IPS DF 6.9 (cell line): ENCODE measurements around the gene EFR3B.
"Not testable (repeated sequence)": the region's sequence is repeated elsewhere in the genome, so short reads cannot be mapped to it uniquely, and the experiment has no call there.

Source experiments
- DNase-seq: peaks from one replicate; pipeline ENCODE4 v3.0.0-alpha.2; 2013; ENCODE audit warnings: low read depth, low spot score
- H3K27ac ChIP-seq: one replicate; pipeline ENCODE4 v1.5.1; 2013; ENCODE audit warnings: low read length, control low read depth
- H3K27me3 ChIP-seq: 2 replicates; pipeline ENCODE4 v1.6.1; 2013; ENCODE audit warnings: mild to moderate bottlenecking, low read length; ENCODE audit not compliant: control insufficient read depth, insufficient read depth
- H3K36me3 ChIP-seq: 2 replicates; pipeline ENCODE4 v1.6.1; 2013; ENCODE audit warnings: low read length; ENCODE audit not compliant: control insufficient read depth, insufficient read depth
- H3K4me1 ChIP-seq: 2 replicates; pipeline ENCODE4 v1.6.1; 2013; ENCODE audit warnings: low read length; ENCODE audit not compliant: control insufficient read depth, insufficient read depth
- H3K4me3 ChIP-seq: 2 replicates; pipeline ENCODE4 v1.5.1; 2013; ENCODE audit warnings: mild to moderate bottlenecking, low read length
- H3K9me3 ChIP-seq: 2 replicates; pipeline ENCODE4 v1.6.1; 2013; ENCODE audit warnings: low read length, inconsistent platforms; ENCODE audit not compliant: control insufficient read depth, insufficient read depth
- WGBS: extraction: QIAGEN DNeasy Blood & Tissue Kit; methylation state at CpG from one replicate; pipeline ENCODE4 v1.1.7; 2013; ENCODE audit warnings: mixed read lengths, missing lambda C conversion rate; ENCODE audit not compliant: insufficient read length, insufficient coverage; 5-methylcytosine and 5-hydroxymethylcytosine counted together

Gene EFR3B

DNA sequence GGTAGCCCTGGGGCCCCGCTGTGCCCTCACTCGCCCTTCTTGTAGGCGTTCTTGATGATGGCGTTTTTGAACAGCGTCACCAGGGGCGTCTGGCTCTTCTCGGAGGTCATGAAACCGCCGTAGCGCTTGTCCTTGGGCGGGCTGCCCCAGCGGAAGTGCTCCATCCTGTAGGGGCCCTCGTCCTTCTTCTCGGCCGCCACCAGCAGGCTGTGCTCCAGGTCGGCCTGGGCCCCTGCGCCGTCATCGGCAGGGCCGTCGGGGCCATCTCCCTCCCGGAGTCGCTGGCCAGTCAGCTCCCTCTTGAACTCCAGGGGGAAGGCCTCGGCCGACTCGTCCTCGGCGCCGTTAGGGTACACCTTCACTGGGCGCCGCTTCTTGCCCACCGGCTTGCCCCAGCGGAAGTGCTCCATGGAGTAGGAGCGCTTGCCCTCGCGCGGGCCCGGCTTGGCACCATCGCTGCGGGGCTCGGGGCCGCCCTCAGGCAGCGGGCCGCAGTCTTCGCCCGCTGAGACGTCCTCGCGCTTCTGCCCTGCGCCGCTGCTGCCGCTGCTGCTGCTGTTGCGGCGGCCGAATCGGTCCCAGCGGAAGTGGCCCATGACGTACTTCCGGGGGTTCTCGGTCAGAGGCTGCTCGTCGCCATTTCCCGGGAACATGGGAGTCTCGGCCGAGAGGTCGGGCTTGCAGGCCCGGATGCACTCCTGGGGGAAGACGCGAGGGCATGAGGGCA, 119.3 kb downstream of the EFR3B start:
- WGBS: no CpG with 5 or more reads among the region's 69 CpGs
- Histone ChIP-seq H3K27me3 (no peaks in the 10 kb centered on the region), H3K4me3 (peak overlapping the region; percentile 30; the same call in 1 of the 2 replicates), H3K27ac (no peak overlapping the region), H3K36me3 (peaks cover 3% of the 10 kb centered on the region; the same call in 1 of the 2 replicates), H3K9me3 (no peaks in the 10 kb centered on the region), H3K4me1 (peaks cover 5% of the 10 kb centered on the region; the same call in 1 of the 2 replicates)
- DNase-seq: no peak

DNA sequence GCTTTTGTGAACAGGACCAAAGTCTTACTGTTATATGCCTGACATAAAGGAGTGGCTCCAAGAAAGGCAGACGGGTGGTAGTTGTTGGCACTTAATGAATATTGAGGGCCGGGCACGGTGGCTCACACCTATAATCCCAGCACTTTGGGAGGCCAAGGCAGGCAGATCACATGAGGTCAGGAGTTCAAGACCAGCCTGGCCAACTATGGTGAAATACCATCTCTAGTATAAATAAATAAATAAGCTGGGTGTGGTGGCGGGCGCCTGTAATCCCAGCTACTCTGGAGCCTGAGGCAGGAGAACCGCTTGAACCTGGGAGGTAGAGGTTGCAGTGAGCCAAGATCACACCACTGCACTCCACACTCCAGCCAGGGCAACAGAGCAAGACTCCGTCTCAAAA, 120.2 kb downstream of the EFR3B start:
- H3K4me3 ChIP-seq, H3K9me3 ChIP-seq, H3K27ac ChIP-seq, H3K27me3 ChIP-seq, H3K36me3 ChIP-seq, DNase-seq, H3K4me1 ChIP-seq: not testable (repeated sequence)
- WGBS: no CpG with 5 or more reads among the region's 7 CpGs

DNA sequence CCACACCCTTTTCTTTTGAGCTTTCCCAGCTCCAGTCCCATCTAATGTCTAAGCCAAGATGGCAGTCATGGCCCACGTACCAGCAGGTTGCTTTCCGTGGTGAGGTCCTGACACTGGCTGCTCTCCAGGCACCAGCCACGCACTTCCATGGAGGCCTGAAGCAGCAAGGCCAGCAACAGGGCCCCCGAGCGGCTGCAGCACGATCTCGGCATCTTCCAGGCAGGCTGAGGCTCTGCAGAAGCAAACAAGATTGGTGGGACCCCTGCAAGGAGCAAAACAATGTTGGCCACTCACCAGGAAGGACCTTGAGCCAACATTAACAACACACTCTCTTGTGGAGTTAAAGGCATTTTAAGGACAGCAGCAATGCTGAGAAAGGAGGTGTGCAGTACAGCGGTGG, 122.7 kb downstream of the EFR3B start:
- no peak overlapping the region for H3K4me3 ChIP-seq
- no peak for DNase-seq
- peaks cover 19% of the 10 kb centered on the region for H3K27me3 ChIP-seq
- no peaks in the 10 kb centered on the region for H3K9me3 ChIP-seq
- no CpG with 5 or more reads among the region's 8 CpGs for WGBS
- no peak overlapping the region for H3K27ac ChIP-seq
- H3K4me1 ChIP-seq: peaks cover 5% of the 10 kb centered on the region; the same call in 1 of the 2 replicates
- peaks cover 3% of the 10 kb centered on the region; the same call in 1 of the 2 replicates for H3K36me3 ChIP-seq

DNA sequence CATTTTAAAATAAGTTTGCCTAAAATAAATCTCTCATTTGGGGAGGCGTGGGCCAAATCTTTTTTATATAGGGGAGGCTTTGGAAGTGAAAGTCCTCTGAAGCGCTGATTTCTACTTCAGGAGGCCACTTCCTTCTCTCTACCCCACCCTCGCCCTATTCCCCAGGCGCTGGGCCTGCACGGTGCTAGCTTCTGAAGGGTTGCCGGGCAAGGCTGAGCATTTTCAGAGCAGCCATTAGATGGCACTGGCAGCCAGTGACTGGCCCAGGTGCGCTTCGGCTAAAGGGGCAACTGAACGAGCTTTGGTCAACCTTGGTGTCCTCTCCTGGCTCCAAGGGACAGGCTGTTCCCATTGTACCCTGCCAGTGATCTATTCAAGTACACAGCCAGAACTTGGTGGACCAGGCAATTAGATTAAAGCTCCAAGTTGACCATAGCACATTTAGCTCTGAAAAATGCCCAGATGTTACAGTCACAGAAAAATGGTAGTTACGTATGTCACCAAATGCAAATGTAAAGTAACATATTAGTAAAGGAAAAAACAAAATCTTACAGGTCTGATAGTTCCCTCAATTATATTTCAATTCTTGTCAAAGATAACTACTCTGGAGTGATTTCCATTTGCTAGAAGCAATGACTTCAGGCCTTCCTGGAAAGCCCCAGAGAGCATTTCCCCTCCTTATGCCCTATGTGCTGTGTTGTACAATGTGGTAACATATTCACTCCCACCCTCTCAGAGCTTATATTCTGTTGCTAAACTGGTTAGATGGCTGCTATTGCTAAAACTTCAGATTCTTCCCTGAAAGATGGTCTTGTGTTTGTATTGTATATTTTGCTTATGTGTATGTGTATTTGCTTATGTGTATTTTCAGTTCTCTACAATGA, 124.4 kb downstream of the EFR3B start:
- Histone ChIP-seq H3K27ac (no peak overlapping the region), H3K27me3 (peaks cover 23% of the 10 kb centered on the region), H3K36me3 (no peaks in the 10 kb centered on the region), H3K4me1 (0 out of 2 replicates have a peak, but pooled peaks cover 2% of the 10 kb centered on the region), H3K4me3 (no peak overlapping the region), H3K9me3 (no peaks in the 10 kb centered on the region)
- no CpG with 5 or more reads among the region's 10 CpGs for WGBS
- no peak for DNase-seq

DNA sequence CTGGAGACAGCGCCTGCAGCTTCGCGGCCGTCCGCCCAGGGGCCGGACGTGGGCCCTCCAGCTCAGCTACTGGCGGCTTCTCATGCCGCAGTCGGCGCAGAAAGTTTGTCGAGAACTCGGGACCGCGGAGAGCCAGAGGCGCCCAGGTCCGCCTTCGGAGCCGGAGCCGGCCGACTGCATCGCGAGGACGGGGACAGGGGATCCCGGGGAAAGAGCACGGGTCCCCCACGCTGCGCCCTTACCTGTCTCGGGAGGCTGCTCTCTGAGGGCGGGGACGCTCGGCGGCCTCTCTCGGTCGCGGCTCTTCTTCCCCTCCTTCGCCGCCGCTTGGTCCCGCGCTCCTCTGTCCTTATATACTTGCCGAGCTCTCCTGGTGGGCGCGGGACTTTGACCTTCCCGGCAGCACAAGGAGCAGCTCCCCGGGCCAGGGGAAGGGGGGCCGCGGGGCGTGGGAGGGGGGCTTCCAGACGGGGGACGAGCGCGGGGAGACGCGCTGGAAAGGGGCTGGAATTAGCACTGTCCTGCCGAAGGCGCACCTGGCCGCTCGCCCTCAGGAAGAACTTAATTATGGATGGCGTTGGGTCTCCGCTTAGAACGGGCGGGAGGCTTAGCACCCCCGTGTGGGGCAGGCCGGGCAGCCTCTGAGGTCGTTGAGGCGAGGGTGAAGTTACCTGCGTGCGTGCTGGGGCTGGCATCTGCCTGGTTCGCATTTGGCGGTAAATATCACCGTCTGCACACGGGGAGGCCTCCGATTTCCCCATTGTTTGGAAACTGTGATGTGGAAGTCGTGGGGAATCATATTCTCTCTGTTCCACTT, 126.6 kb downstream of the EFR3B start, which contains the start of gene POMC:
TSS of gene POMC (minus strand) at position 325 of the 817 bp plus-strand sequence. CDS start 3,808 bp downstream, outside the sequence.
- H3K36me3 ChIP-seq: no peaks in the 10 kb centered on the region
- DNase-seq: no peak
- H3K4me1 ChIP-seq: no peaks in the 10 kb centered on the region
- H3K27ac ChIP-seq: no peak within 1 kb of the TSS
- H3K4me3 ChIP-seq: peak within 1 kb of the TSS; percentile 36; the same call in 1 of the 2 replicates
- no peaks in the 10 kb centered on the region for H3K9me3 ChIP-seq
- no CpG with 5 or more reads among the region's 75 CpGs for WGBS
- H3K27me3 ChIP-seq: peaks cover 23% of the 10 kb centered on the region

DNA sequence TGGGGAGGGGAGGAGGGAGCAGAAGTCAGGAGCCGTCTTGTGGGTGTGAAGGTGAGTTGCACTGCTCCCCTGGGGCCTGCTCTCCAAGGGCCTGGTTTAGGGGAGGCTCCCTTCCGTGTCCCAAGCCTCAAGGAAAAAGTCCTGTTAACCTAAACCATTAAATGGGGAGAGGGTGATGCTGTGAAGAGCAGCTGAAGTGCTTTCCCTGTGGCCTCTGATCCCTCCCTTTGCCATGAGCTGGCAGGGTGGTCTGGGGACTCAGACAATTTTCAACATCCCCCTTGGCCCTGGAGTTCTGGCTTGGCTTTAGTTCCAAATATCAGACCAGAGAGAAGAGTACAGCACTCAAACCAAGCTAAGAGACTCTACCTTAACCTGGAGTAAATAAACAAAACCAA, 127.2 kb downstream of the EFR3B start:
- no peak for DNase-seq
- H3K9me3 ChIP-seq: no peaks in the 10 kb centered on the region
- H3K27ac ChIP-seq: no peak overlapping the region
- peaks cover 23% of the 10 kb centered on the region for H3K27me3 ChIP-seq
- no peaks in the 10 kb centered on the region for H3K4me1 ChIP-seq
- H3K4me3 ChIP-seq: no peak overlapping the region
- no CpG with 5 or more reads among the region's 2 CpGs for WGBS
- no peaks in the 10 kb centered on the region for H3K36me3 ChIP-seq

DNA sequence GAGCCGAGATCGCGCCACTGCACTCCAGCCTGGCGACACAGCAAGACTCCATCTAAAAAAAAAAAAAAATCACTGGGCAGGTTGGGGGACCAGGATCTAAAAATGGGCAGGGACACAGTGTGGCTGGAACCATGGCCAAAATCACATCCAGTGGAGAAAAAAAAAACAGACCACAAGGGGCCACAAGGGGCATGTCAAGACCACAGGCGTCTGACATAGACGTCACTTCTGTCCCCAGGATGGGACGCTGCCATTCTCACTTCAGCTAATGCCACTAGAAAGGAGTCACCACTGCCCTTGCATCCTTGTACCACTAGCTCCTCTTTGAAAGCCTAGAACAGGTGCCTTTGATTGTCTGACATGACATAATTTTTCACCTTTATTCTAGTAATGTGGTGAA, 129.0 kb downstream of the EFR3B start:
- Histone ChIP-seq H3K4me1 (no peaks in the 10 kb centered on the region), H3K27ac (no peak overlapping the region), H3K36me3 (no peaks in the 10 kb centered on the region), H3K27me3 (peaks cover 23% of the 10 kb centered on the region), H3K4me3 (no peak overlapping the region), H3K9me3 (no peaks in the 10 kb centered on the region)
- no peak for DNase-seq
- WGBS: no CpG with 5 or more reads among the region's 7 CpGs

DNA sequence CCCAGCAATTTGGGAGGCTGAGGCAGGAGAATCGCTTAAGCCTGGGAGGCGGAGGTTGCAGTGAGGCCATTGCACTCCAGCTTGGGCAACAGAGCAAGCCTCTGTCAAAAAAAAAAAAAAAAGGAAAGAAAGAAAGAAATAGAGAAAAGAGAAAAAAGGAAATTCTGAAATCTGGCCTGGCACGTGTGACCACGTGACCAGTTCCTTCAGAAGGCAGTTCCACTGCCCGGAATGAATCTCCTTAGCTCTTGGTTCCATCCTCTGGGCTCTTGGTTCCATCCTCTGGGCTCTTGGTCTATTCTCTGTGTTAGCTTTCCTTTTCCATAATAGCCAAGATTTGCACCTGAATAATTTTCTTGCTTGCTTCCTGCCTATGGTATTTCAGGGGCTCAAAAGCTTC, 131.8 kb downstream of the EFR3B start:
- H3K4me3 ChIP-seq: no peak overlapping the region
- no peaks in the 10 kb centered on the region for H3K4me1 ChIP-seq
- H3K27me3 ChIP-seq: peaks cover 12% of the 10 kb centered on the region; the same call in 1 of the 2 replicates
- H3K27ac ChIP-seq: no peak overlapping the region
- no peak for DNase-seq
- WGBS: no CpG with 5 or more reads among the region's 5 CpGs
- no peaks in the 10 kb centered on the region for H3K9me3 ChIP-seq
- no peaks in the 10 kb centered on the region for H3K36me3 ChIP-seq

DNA sequence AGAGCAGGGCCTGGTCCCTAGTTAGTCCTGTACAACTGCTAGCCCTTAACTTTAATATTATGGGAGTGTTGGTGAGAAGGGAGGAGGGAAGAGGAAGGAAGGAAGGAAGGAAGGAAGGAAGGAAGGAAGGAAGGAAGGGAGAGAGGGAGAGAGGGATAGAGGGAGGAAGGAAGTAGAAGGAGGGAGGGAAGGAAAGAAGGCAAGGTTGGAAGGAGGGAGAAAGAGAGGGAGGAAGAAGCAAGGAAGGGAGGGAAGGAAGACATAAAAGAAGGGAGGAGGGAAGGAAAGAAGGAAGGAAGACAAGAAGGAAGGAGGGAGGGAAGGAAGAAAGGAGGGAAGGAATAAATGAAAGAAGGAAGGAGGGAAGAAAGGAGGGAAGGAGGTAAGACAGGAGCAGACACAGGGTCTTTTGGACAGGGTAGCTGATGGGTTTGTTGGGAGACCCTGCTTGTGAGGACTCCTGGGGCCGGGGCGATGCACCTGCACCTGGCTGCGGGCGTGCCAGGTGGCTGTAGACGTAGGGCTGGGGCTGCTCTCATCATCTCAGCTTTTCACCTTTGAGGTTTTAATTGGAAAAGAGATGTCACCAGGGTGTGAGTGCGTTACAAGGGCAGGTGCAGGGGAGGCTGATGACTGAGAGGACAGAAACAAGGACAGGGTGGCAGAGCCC, 132.5 kb downstream of the EFR3B start:
- WGBS: no CpG with 5 or more reads among the region's 6 CpGs

More for the DNA sequence above, 132.5 kb downstream of the EFR3B start:
- H3K4me3 ChIP-seq: no peak overlapping the region
- H3K27me3 ChIP-seq: peaks cover 6% of the 10 kb centered on the region; the same call in 1 of the 2 replicates
- H3K27ac ChIP-seq: no peak overlapping the region
- no peaks in the 10 kb centered on the region for H3K9me3 ChIP-seq
- H3K36me3 ChIP-seq: no peaks in the 10 kb centered on the region
- no peaks in the 10 kb centered on the region for H3K4me1 ChIP-seq
- no peak for DNase-seq
